ENCODE measurements around the gene C6orf141. TPM values are rescaled to one million over a fixed set of nuclear protein-coding genes. Genes with fewer than 3 reads are reported as not detected.

C6orf141 gene
- total and polyA plus RNA-seq, 2 donors (not counting 1 experiment from before 2014, with no cell fraction given): not detected

- Mint-ChIP-seq H3K27me3 (peaks cover 10% of the 10 kb centered on the region), H3K27ac (no peak overlapping the region), H3K4me3 (no peak overlapping the region), H3K9me3 (ENCODE audit: insufficient read depth) (no peaks in the 10 kb centered on the region), H3K4me1 (no peaks in the 10 kb centered on the region)
- Histone ChIP-seq H3K36me3 (replicated peaks in 1 of 2; ENCODE audit: control extremely low read depth in 1 of 2, control insufficient read depth in 1 of 2, extremely low read depth in 1 of 2, insufficient read depth in 2 of 2, low read length in 1 of 2) (no peaks in the 10 kb centered on the region), H3K9ac (ENCODE audit: low read length) (no peak overlapping the region), H3K4me1 (ENCODE audit: control insufficient read depth in 2 of 2, insufficient read depth in 2 of 2, low read length in 2 of 2) (no peaks in the 10 kb centered on the region), H3K4me3 (ENCODE audit: control extremely low read depth in 1 of 5, extremely low read depth in 1 of 5, insufficient read depth in 1 of 5, low read depth in 2 of 5, low read length in 4 of 5) (no peak overlapping the region), H3K27me3 (replicated peaks in 1 of 4; ENCODE audit: control extremely low read depth in 1 of 4, control insufficient read depth in 3 of 4, insufficient read depth in 4 of 4, low read length in 3 of 4) (no peaks in the 10 kb centered on the region), H2AFZ (ENCODE audit: insufficient read depth, low read depth, low read length, poor library complexity, severe bottlenecking) (no peak overlapping the region), H3K79me2 (ENCODE audit: control insufficient read depth, insufficient read depth, low read length) (no peaks in the 10 kb centered on the region), H3K4me2 (replicated peaks; ENCODE audit: low read depth, low read length, poor library complexity, severe bottlenecking) (no peak overlapping the region), H3K9me3 (ENCODE audit: control extremely low read depth in 1 of 3, control insufficient read depth in 2 of 3, insufficient read depth in 1 of 3, low read length in 2 of 3) (no peaks in the 10 kb centered on the region), H4K20me1 (ENCODE audit: control insufficient read depth, insufficient read depth, low read length, poor library complexity, severe bottlenecking) (no peaks in the 10 kb centered on the region), H3K27ac (ENCODE audit: low read length in 2 of 2) (no peak overlapping the region)
- WGBS (ENCODE audit: insufficient coverage): no CpG with 5 or more reads among the region's 5 CpGs
- TF ChIP-seq CTCF (IDR thresholded peaks at IDR 0.05) (no peak), EZH2 (IDR thresholded peaks at IDR 0.05; ENCODE audit: borderline replicate concordance, insufficient read depth, low read depth, low read length, poor library complexity, severe bottlenecking) (no peak)
- CTCF ChIA-PET: no interaction called here
- intact Hi-C loops (cut with micrococcal nuclease): no loop called here
- POLR2A ChIA-PET: no interaction called here
- DNase-seq (no peak), ATAC-seq (ENCODE audit: low read depth) (no peak)
Observed at GRCh38 chr6:49535795-49536194, 14.7 kb upstream of the C6orf141 start.

- Mint-ChIP-seq H3K27me3 (peaks cover 6% of the 10 kb centered on the region), H3K4me3 (no peak overlapping the region), H3K4me1 (no peaks in the 10 kb centered on the region), H3K27ac (no peak overlapping the region), H3K9me3 (ENCODE audit: insufficient read depth) (no peaks in the 10 kb centered on the region)
- H3K9ac ChIP-seq (ENCODE audit: low read length): no peak overlapping the region
- no peaks in the 10 kb centered on the region for H3K4me1 ChIP-seq (ENCODE audit: control insufficient read depth in 2 of 2, insufficient read depth in 2 of 2, low read length in 2 of 2)
- ChIA-PET POLR2A (no interaction called here), CTCF (no interaction called here)
- H3K27me3 ChIP-seq (replicated peaks in 1 of 4; ENCODE audit: control extremely low read depth in 1 of 4, control insufficient read depth in 3 of 4, insufficient read depth in 4 of 4, low read length in 3 of 4): no peaks in the 10 kb centered on the region
- H3K9me3 ChIP-seq (ENCODE audit: control extremely low read depth in 1 of 3, control insufficient read depth in 2 of 3, insufficient read depth in 1 of 3, low read length in 2 of 3): no peaks in the 10 kb centered on the region
- H3K4me2 ChIP-seq (replicated peaks; ENCODE audit: low read depth, low read length, poor library complexity, severe bottlenecking): no peak overlapping the region
- H2AFZ ChIP-seq (ENCODE audit: insufficient read depth, low read depth, low read length, poor library complexity, severe bottlenecking): no peak overlapping the region
- H3K4me3 ChIP-seq (ENCODE audit: control extremely low read depth in 1 of 5, extremely low read depth in 1 of 5, insufficient read depth in 1 of 5, low read depth in 2 of 5, low read length in 4 of 5): no peak overlapping the region
- 100% methylated on average over 1 of the region's 3 CpGs for WGBS (ENCODE audit: insufficient coverage)
- H3K27ac ChIP-seq (ENCODE audit: low read length in 2 of 2): no peak overlapping the region
- intact Hi-C loops (cut with micrococcal nuclease): no loop called here
- DNase-seq (no peak), ATAC-seq (ENCODE audit: low read depth) (no peak)
- no peaks in the 10 kb centered on the region for H4K20me1 ChIP-seq (ENCODE audit: control insufficient read depth, insufficient read depth, low read length, poor library complexity, severe bottlenecking)
- TF ChIP-seq CTCF (IDR thresholded peaks at IDR 0.05) (no peak), EZH2 (IDR thresholded peaks at IDR 0.05; ENCODE audit: borderline replicate concordance, insufficient read depth, low read depth, low read length, poor library complexity, severe bottlenecking) (no peak)
- no peaks in the 10 kb centered on the region for H3K36me3 ChIP-seq (replicated peaks in 1 of 2; ENCODE audit: control extremely low read depth in 1 of 2, control insufficient read depth in 1 of 2, extremely low read depth in 1 of 2, insufficient read depth in 2 of 2, low read length in 1 of 2)
- no peaks in the 10 kb centered on the region for H3K79me2 ChIP-seq (ENCODE audit: control insufficient read depth, insufficient read depth, low read length)
Observed at GRCh38 chr6:49539102-49539501, 11.4 kb upstream of the C6orf141 start.
